GM19397 (cell line): Measurements from ENCODE around the gene LIMCH1.
"Not testable (repeated sequence)": the region's sequence is repeated elsewhere in the genome, so short reads cannot be mapped to it uniquely, and the experiment has no call there.

Experiments
- ATAC-seq: cut with Tn5 transposase; IDR thresholded peaks from one replicate; pipeline ENCODE4 v1.9.1; 2021; ENCODE audit warnings: mild to moderate bottlenecking, moderate library complexity; ENCODE audit not compliant: unreplicated experiment

LIMCH1 gene

DNA sequence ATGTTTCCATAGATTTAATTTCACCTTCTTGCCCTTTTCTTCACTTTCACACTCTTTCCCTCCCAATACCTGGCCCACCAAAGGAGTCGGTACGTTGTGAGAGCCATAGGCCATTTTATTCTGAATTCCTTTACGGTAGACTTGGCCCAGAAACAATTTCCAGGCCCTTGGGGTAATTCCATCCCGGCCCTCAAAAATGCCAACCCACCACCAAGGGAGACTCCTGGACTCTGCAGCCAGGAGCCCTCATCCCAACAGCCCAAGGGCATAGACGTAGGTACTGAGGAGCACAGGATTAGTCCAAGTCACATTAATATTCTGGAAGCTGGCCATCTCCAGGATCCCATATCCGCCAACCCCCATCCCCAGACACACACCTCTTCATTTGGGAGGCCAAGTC is 102.9 kb downstream of the LIMCH1 start:
- ATAC-seq: no peak

DNA sequence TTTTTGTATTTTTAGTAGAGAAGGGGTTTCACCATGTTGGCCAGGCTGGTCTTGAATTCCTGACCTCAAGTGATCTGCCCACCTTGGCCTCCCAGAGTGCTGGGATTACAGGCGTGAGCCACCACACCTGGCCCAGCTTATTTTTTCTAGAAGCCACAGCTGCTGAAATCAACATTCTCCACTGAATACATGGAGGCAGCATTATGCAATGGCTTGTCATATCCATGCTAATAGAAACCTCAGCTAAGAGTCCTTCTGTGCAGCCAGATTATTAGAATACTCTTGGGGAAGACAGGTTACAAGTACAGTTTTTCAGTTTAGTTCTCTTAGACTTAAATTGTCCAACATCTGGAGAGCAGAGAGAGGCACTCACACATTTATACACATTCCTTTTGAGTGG is 104.8 kb downstream of the LIMCH1 start:
- not testable (repeated sequence) for ATAC-seq

DNA sequence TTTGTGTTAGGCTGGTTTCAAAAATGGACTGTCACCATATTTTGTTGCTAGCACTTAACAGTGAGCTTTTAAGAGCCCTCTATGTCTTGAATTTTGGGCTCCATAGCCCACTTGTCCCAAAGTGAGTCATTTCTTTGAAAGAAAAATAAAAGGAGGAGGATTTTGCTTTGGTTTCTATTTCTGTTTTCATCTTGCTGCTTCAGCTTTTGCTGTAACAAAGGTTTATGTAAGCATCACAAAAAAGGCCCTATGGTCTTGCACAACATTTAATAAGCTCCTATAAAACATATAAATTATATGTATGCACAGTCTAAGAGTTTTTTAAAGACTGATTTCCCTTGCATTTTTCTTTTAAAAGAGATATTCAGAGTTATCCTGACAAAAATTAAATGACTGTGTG is 105.4 kb downstream of the LIMCH1 start:
- ATAC-seq: no peak

- ATAC-seq: no peak
Observed at GRCh38 chr4:41644288-41644914, 106.4 kb downstream of the LIMCH1 start.

- no peak for ATAC-seq
Observed at GRCh38 chr4:41644915-41645295, 106.9 kb downstream of the LIMCH1 start.

GRCh38 chr4:41645728-41646390 is 107.9 kb downstream of the LIMCH1 start:
- no peak for ATAC-seq

DNA sequence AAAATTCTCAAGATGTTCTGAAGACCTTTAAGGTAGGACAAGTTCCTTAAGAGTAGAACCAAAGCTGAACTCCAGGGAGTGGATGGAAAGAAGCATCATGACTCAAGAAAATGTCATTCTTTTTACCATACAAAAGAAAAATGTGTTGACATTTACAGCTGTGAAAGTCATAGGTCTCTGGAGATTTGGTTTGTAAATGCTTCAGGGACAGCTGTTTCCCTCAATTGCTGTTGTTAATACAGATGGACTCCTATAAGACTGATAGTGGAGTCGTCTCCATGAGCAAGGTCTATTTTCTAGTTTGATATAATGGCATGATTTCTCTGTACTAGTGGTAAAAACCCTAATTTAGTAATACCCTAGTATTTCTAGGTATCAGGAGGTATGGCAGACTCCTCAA is 108.9 kb downstream of the LIMCH1 start:
- ATAC-seq: no peak

- ATAC-seq: no peak
Observed at GRCh38 chr4:41647383-41647782, 109.4 kb downstream of the LIMCH1 start.

DNA sequence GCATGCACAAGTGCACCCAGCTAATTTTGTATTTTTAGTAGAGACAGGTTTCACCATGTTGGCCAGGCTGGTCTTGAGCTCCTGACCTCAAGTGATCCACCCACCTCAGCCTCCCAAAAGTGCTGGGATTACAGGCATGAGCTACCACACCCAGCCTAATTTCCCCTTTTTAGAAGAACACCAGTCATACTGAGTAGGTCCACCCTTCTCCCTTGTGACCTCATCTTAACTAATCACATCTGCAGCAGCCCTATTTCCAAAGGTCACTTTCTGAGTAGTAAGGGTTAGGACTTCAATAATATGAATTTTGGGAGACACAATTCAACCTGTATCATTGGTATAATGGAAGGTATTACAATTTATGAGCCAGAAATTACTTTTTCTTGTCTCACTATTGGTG is 113.2 kb downstream of the LIMCH1 start:
- not testable (repeated sequence) for ATAC-seq

DNA sequence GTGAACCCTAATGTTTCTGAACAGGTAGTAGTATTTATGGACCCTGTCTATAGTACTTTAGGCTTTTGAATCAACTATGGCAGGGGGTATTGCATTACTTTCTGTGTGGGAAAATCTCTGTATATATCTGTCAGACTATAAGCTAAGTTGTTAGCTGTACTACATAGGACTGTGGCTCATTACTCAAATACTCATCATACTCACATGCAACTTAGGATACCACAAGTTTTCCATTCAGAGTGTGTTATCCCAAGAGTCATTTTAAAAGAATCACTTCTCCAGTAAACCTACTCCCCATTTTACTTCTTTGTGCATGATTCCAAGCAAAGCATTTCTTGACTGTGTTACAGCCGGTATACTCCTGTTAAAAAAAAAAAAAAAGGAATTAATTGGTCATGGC is 115.0 kb downstream of the LIMCH1 start:
- no peak for ATAC-seq

DNA sequence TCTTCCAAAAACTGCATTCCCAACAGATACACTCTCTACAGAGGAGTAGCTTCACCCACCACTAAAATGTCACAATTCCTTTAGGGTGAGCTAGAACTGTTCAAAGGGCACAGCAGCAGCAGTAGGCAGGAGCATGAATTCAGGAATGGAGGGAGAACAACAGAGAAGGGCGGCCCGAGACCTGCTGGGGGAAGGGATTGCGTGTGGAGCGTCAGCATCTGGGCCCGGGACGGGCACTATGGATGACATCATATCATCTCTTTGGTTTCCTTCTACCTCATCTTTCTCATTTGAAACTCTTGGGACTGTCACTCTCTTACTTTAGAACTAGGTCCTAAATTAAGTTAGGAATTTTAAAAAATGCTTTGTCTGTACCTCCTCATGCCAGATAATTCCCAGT is 115.6 kb downstream of the LIMCH1 start:
- ATAC-seq: no peak

GRCh38 chr4:41655177-41655576 is 117.2 kb downstream of the LIMCH1 start:
- ATAC-seq: no peak

DNA sequence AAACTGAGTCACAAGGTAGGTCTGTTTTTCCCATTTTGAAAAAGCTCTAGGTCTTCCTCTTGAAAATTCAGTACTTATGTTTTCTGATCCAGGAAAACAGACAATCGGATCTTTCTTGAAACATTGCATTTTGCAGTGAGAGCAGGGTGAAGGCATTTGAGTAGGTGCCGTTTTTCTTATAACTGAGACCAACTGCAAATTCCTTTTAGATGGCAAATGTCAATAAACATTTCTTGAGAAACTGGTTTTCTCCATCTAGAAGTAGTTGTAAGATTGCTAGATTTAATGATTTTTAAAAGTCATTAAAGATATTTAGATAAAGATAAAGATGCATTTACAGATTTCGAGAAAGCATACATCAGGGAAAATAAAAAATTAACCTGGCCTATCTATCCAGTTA is 118.1 kb downstream of the LIMCH1 start:
- no peak for ATAC-seq

DNA sequence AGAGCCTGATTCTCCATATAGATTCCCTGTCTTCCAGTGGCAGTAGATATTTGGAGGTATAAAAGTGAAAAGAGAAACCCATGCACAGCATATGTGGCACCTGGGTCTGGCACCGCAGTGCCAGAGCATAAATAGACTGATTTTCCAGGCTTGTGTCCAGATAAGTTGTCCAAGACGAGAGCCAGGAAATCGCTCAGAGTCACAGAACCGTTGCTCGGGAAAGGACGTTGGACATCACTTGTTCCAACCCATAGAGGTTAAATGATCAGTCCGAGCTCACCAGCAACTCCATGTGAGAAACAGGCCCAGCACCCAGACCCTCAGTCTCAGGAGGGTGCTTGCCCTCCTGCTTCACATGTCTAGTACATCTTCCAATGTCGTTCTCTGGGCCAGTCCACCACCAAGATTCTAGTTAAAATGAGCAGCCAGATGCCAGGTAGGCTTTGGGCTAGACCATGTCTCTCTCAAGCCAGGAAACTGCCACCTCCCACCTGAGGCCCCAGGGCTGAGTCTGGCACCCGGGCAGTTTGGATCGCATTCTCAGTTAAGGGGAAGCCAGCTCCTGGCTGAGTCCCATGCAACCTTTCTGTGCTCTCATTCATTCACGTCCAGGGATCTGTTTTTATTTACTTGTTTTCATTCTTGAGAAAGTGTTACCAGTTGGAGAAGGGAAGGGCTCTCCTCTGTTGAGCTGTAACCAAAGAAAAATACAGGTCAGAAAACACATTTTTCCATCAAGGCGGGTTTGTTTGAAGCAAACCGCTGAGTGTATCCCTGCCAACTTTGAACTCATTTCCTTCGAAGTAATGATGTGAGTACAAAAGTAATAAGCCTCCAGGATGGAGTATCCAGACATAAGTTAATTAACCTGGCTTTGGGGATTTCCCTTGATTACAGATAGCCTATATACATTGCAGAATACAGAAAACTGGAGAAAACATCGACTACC is 118.9 kb downstream of the LIMCH1 start:
- ATAC-seq: no peak

DNA sequence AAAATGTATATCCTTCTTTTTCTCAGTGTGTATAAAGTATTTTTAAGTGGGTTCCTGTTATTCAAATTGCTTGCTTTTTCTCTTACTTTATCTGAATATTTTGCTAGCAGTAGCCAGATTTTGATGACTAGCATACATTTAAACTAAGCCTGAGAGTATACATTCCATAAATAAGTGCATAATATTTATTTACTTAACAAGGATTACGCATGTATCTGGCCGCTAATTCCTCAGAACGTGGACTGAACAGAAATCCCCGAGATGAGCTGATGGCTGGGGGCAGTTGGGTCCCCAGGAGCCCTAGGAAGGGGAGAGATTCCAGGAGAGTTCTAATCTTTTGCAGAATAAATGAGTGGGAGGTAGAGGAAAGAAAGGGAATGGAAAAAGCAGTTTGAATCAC is 119.6 kb downstream of the LIMCH1 start:
- ATAC-seq: no peak

DNA sequence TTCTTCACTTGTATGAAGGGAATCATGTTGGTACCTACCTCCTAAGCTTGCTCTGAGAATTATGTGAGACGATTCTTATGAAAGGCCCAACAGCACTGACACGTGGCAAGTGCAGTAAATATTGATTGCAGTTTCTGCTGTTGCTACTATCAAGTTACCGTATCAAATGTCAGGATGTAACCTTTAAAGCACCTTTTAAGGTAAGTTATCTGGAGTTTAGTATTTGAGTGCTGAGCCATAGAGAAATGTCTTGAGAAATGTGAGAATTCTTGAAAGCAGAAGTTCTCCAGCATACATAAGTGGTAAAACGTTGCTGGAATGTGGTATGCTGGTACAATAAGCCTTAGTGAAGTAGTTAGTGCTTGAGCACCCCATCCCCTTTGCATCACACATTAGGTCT is 120.2 kb downstream of the LIMCH1 start:
- ATAC-seq: no peak

- no peak for ATAC-seq
Observed at GRCh38 chr4:41660352-41660751, 122.4 kb downstream of the LIMCH1 start.

DNA sequence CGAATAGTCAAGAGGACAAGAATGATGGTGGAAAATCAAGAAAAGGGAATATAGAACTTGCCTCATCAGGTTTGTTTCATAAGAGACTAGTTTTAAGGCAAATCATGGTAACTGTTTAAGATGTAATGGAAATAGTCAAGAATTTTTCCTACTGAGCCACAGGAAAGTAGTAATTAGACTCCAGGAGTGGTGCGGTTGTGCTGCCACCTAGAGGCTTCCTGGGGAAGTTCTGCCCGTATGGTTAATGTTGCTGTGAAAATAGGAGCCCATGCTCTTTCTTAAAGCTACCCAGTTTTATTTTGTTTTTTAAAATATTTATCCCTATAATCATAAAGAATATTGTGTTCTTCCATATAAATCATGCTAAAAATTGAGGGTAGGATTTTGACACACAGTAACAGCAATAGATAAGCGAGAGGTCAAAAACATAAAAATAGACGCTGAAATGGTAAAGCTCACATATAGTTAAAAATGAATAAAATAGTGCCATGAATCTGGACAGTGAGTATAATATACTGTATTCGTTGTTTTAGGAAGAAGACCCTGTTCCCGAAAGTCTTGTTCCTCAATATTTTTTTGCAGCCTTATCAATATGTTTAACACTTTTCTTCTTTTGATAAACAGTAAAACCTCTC is 123.6 kb downstream of the LIMCH1 start:
- ATAC-seq: no peak

DNA sequence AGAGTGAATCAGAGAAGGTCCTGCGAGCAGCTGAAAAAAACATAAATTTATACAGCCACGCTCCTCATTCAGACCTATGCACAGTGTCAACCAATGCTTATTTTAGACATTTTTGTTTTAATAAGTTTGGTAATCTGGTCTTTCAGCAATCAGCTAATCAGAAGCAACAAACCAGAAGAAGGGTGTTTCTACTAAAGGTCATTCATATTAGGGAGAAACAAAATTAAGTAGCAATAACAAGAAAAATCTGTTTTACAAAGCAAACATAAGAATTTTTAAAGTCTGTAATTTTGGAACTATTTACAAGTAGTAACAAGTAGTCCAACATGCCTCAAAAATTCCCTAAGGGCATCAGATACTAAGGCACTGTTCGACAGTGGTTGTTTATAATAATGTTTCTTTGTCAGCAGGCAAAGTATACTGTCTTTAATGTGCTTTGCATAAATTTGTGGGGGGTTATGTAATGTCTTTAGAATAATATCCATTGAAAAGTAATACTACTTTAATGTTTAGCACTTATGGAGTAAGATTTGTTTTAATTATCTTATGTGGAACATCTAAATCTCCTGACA is 127.8 kb downstream of the LIMCH1 start:
- no peak for ATAC-seq

- ATAC-seq: no peak
Observed at GRCh38 chr4:41668024-41668423, 130.1 kb downstream of the LIMCH1 start.

- ATAC-seq: no peak
Observed at GRCh38 chr4:41670530-41670929, 132.6 kb downstream of the LIMCH1 start.
